HuH-7 (cell line): Measurements from ENCODE around the gene NBPF19.
"Not testable (repeated sequence)": the region's sequence is repeated elsewhere in the genome, so short reads cannot be mapped to it uniquely, and the experiment has no call there.

Experiments
- DNase-seq: peaks from one replicate; pipeline ENCODE4 v3.0.0; 2011; ENCODE audit warnings: low spot score

The NBPF19 gene

GRCh38 chr1:149474745-149475144 is at the start of gene NBPF19:
NBPF19 (plus strand) TSS chr1:149475045; CDS start chr1:149475933, 888 bp downstream.
- not testable (repeated sequence) for DNase-seq

- DNase-seq: not testable (repeated sequence)
Observed at GRCh38 chr1:149428317-149428716, 46.5 kb upstream of the NBPF19 start.

- not testable (repeated sequence) for DNase-seq
Observed at GRCh38 chr1:149445451-149445850, 29.4 kb upstream of the NBPF19 start.

- DNase-seq: not testable (repeated sequence)
Observed at GRCh38 chr1:149452196-149452595, 22.6 kb upstream of the NBPF19 start.

GRCh38 chr1:149452652-149453051 is 22.2 kb upstream of the NBPF19 start:
- not testable (repeated sequence) for DNase-seq

- not testable (repeated sequence) for DNase-seq
Observed at GRCh38 chr1:149558350-149558825, 83.5 kb downstream of the NBPF19 start.

GRCh38 chr1:149561806-149562205 is 87.0 kb downstream of the NBPF19 start:
- not testable (repeated sequence) for DNase-seq

- not testable (repeated sequence) for DNase-seq
Observed at GRCh38 chr1:149565485-149565884, 90.6 kb downstream of the NBPF19 start.

- not testable (repeated sequence) for DNase-seq
Observed at GRCh38 chr1:149572763-149573162, 97.9 kb downstream of the NBPF19 start.

- not testable (repeated sequence) for DNase-seq
Observed at GRCh38 chr1:149585592-149585991, 110.7 kb downstream of the NBPF19 start.
